Measurements from ENCODE around the gene ZIC5. TPM values are rescaled to one million over a fixed set of nuclear protein-coding genes. Genes with fewer than 3 reads are reported as not detected.

ZIC5 gene
- total and polyA plus RNA-seq, 2 of the 13 experiments (the other 11 are each of a cell fraction or from before 2014, with no cell fraction given), result 0.02 to 0.07 TPM

DNA sequence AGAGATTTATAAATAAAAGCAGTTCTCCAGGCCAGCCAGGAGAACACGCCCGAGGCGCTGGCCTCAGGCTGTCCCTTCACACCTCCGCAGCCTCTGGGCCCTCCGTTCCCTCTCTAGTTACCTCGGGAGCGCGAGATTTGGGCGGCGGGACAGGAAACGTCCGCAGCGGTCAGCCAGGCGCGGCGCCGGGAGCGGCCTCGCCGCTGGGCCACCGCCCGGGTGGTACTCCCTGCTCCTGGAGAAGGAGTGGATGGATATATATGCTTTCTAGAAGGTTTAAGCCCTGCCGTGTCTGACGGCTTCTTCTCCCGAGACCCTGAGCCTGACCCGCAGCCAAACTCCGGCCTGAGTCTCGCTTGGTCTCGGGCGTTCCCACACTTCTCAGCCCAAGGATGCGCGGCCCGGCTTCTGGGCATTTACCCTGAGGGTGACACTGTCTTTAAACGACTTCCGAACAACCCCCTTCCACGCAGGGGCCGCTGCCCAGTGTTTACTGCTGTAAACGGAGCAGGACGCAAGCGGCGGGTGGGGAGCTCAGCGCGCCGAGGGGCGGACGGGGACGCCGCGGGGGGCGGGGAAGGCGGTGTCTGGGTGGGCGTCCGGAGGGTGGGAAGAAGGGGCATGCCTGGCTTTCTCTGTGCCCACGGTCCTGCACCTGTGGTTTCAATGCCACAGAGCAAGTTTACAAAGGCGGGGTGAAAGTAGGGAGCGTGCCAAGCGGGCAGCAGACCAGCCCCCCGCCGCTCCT, 8.1 kb upstream of the ZIC5 start (continued):
- TF ChIP-seq HMGA1 (CRISPR knock-in tag; conservative IDR thresholded peaks at IDR 0.05), result no peak
- no peak for TF ChIP-seq STAG1 (CRISPR knock-in tag; IDR thresholded peaks at IDR 0.05)
- TF ChIP-seq, protein P1, sequence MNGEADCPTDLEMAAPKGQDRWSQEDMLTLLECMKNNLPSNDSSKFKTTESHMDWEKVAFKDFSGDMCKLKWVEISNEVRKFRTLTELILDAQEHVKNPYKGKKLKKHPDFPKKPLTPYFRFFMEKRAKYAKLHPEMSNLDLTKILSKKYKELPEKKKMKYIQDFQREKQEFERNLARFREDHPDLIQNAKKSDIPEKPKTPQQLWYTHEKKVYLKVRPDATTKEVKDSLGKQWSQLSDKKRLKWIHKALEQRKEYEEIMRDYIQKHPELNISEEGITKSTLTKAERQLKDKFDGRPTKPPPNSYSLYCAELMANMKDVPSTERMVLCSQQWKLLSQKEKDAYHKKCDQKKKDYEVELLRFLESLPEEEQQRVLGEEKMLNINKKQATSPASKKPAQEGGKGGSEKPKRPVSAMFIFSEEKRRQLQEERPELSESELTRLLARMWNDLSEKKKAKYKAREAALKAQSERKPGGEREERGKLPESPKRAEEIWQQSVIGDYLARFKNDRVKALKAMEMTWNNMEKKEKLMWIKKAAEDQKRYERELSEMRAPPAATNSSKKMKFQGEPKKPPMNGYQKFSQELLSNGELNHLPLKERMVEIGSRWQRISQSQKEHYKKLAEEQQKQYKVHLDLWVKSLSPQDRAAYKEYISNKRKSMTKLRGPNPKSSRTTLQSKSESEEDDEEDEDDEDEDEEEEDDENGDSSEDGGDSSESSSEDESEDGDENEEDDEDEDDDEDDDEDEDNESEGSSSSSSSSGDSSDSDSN (CRISPR knock-in tag; IDR thresholded peaks at IDR 0.05), result no peak; the same call in 1 of the 2 replicates
- TF ChIP-seq PHF8 (CRISPR knock-in tag; IDR thresholded peaks at IDR 0.05), result no peak; the same call in 1 of the 2 replicates
- TF ChIP-seq, protein P2, sequence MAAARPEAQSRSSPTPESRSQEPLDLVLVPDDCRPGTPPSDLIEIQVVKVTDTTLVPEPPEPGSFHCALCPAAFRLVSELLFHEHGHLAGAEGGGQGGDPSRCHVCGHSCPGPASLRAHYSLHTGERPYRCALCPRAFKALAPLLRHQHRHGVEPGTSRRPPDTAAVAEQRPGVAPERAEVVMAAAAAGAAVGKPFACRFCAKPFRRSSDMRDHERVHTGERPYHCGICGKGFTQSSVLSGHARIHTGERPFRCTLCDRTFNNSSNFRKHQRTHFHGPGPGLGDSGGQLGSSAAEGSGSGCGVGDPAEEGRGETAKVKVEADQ (CRISPR knock-in tag; IDR thresholded peaks at IDR 0.05; ENCODE audit: borderline replicate concordance), result 0 out of 2 replicates have a peak, but pooled peaks have one; percentile 7
- no peak for TF ChIP-seq POLR2AphosphoS5 (IDR thresholded peaks at IDR 0.05; ENCODE audit: low read depth, low read length)
- no peak for TF ChIP-seq FOXP1 (IDR thresholded peaks at IDR 0.05)
- TF ChIP-seq FOXP1 (CRISPR knock-in tag; IDR thresholded peaks at IDR 0.05), result no peak
- no peak for TF ChIP-seq ZNF331 (CRISPR knock-in tag; IDR thresholded peaks at IDR 0.05)
- TF ChIP-seq, protein P3, sequence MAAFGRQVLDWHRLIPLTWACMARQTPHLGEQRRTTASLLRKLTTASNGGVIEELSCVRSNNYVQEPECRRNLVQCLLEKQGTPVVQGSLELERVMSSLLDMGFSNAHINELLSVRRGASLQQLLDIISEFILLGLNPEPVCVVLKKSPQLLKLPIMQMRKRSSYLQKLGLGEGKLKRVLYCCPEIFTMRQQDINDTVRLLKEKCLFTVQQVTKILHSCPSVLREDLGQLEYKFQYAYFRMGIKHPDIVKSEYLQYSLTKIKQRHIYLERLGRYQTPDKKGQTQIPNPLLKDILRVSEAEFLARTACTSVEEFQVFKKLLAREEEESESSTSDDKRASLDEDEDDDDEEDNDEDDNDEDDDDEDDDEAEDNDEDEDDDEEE (CRISPR knock-in tag; IDR thresholded peaks at IDR 0.05), result no peak
- no peak for TF ChIP-seq ZNF138 (CRISPR knock-in tag; IDR thresholded peaks at IDR 0.05; ENCODE audit: low read depth)
- no peak for TF ChIP-seq HES4 (CRISPR knock-in tag; IDR thresholded peaks at IDR 0.05; ENCODE audit: borderline replicate concordance)
- TF ChIP-seq, protein P4, sequence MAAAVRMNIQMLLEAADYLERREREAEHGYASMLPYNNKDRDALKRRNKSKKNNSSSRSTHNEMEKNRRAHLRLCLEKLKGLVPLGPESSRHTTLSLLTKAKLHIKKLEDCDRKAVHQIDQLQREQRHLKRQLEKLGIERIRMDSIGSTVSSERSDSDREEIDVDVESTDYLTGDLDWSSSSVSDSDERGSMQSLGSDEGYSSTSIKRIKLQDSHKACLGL (CRISPR knock-in tag; IDR thresholded peaks at IDR 0.05), result 0 out of 2 replicates have a peak, but pooled peaks have one; percentile 13
- TF ChIP-seq, protein P5, sequence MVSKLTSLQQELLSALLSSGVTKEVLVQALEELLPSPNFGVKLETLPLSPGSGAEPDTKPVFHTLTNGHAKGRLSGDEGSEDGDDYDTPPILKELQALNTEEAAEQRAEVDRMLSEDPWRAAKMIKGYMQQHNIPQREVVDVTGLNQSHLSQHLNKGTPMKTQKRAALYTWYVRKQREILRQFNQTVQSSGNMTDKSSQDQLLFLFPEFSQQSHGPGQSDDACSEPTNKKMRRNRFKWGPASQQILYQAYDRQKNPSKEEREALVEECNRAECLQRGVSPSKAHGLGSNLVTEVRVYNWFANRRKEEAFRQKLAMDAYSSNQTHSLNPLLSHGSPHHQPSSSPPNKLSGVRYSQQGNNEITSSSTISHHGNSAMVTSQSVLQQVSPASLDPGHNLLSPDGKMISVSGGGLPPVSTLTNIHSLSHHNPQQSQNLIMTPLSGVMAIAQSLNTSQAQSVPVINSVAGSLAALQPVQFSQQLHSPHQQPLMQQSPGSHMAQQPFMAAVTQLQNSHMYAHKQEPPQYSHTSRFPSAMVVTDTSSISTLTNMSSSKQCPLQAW (CRISPR knock-in tag; IDR thresholded peaks at IDR 0.05), result no peak
- TF ChIP-seq, protein P6, sequence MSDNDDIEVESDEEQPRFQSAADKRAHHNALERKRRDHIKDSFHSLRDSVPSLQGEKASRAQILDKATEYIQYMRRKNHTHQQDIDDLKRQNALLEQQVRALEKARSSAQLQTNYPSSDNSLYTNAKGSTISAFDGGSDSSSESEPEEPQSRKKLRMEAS (IDR thresholded peaks at IDR 0.05), result no peak
- no peak for TF ChIP-seq TOE1 (CRISPR knock-in tag; IDR thresholded peaks at IDR 0.05)
- no peak for TF ChIP-seq GLI4 (CRISPR knock-in tag; IDR thresholded peaks at IDR 0.05; ENCODE audit: borderline replicate concordance)
- no peak for TF ChIP-seq ZNF326 (CRISPR knock-in tag; IDR thresholded peaks at IDR 0.05; ENCODE audit: borderline replicate concordance)
- TF ChIP-seq MAF1 (CRISPR knock-in tag; IDR thresholded peaks at IDR 0.05; ENCODE audit: borderline replicate concordance), result 0 out of 2 replicates have a peak, but pooled peaks have one; percentile 14
- TF ChIP-seq KLF16 (CRISPR knock-in tag; IDR thresholded peaks at IDR 0.05), result no peak
- TF ChIP-seq NBN (conservative IDR thresholded peaks at IDR 0.05), result no peak
- no peak for TF ChIP-seq ZNF879 (CRISPR knock-in tag; IDR thresholded peaks at IDR 0.05)
